HEK293T (cell line): ENCODE measurements around the gene ACTL9.

Experiments used
- CTCF ChIA-PET: fragments of 350-600 bp; formaldehyde crosslinking; extraction: SDS; loops from one replicate; lab custom pipeline; 2021; ENCODE audit warnings: antibody characterized with exemption, inconsistent platforms; lab: Yijun Ruan, JAX
- POLR2A ChIA-PET: fragments of 350-600 bp; formaldehyde crosslinking; extraction: SDS; loops from one replicate; lab custom pipeline; 2020; ENCODE audit warnings: antibody characterized with exemption, inconsistent platforms; lab: Yijun Ruan, JAX
- DNase-seq: peaks from one replicate; pipeline ENCODE4 v3.0.0; 2012; ENCODE audit warnings: mixed read lengths; ENCODE audit errors: extremely low spot score
- ARNT ChIP-seq: fragments of 450-650 bp; IDR thresholded peaks from 2 replicates; pipeline ENCODE4 v1.6.1; 2017; ENCODE audit warnings: mild to moderate bottlenecking
- BHLHE40 ChIP-seq: fragments of 450-650 bp; IDR thresholded peaks from 2 replicates; pipeline ENCODE4 v1.6.1; 2016; ENCODE audit warnings: mild to moderate bottlenecking, moderate library complexity, borderline replicate concordance
- CTBP1 ChIP-seq: fragments of 450-650 bp; IDR thresholded peaks from 2 replicates; pipeline ENCODE4 v1.6.1; 2016; ENCODE audit warnings: borderline replicate concordance
- ELF4 ChIP-seq: fragments of 450-650 bp; IDR thresholded peaks from 2 replicates; pipeline ENCODE4 v1.6.1; 2017; ENCODE audit warnings: antibody characterized with exemption
- FOXA1 ChIP-seq: fragments of 450-650 bp; IDR thresholded peaks from 2 replicates; pipeline ENCODE4 v1.6.1; 2016; ENCODE audit warnings: mild to moderate bottlenecking
- FOXK2 ChIP-seq: fragments of 450-650 bp; IDR thresholded peaks from 2 replicates; pipeline ENCODE4 v1.6.1; 2016; ENCODE audit warnings: mild to moderate bottlenecking
- FOXM1 ChIP-seq: fragments of 450-650 bp; IDR thresholded peaks from 2 replicates; pipeline ENCODE4 v1.6.1; 2017; ENCODE audit warnings: mild to moderate bottlenecking, borderline replicate concordance
- HDGF ChIP-seq: fragments of 450-650 bp; IDR thresholded peaks from 2 replicates; pipeline ENCODE4 v1.6.1; 2017; ENCODE audit warnings: antibody characterized with exemption, borderline replicate concordance
- L3MBTL2 ChIP-seq: fragments of 450-650 bp; conservative IDR thresholded peaks from 2 replicates; pipeline ENCODE4 v1.6.1; 2016; ENCODE audit warnings: mild to moderate bottlenecking
- LEF1 ChIP-seq: fragments of 450-650 bp; IDR thresholded peaks from 2 replicates; pipeline ENCODE4 v1.6.1; 2017; ENCODE audit warnings: mild to moderate bottlenecking, borderline replicate concordance
- NFRKB ChIP-seq: fragments of 450-650 bp; IDR thresholded peaks from 2 replicates; pipeline ENCODE4 v1.6.1; 2016; ENCODE audit warnings: mild to moderate bottlenecking, moderate library complexity
- PKNOX1 ChIP-seq: fragments of 450-650 bp; IDR thresholded peaks from 2 replicates; pipeline ENCODE4 v1.6.1; 2016
- SP1 ChIP-seq: fragments of 450-650 bp; IDR thresholded peaks from 2 replicates; pipeline ENCODE4 v1.6.1; 2017
- SUZ12 ChIP-seq: fragments of 450-650 bp; IDR thresholded peaks from 2 replicates; pipeline ENCODE4 v1.6.1; 2016; ENCODE audit warnings: mild to moderate bottlenecking
- TARDBP ChIP-seq: fragments of 450-650 bp; IDR thresholded peaks from 2 replicates; pipeline ENCODE4 v1.6.1; 2016
- ZNF384 ChIP-seq: fragments of 450-650 bp; IDR thresholded peaks from 2 replicates; pipeline ENCODE4 v1.6.1; 2016

The ACTL9 gene

GRCh38 chr19:8663920-8664670, 34.5 kb downstream of the ACTL9 start:
- CTCF ChIA-PET = interaction anchor here (1.0 kb wide), 1 partner anchor 30 kb away, joined by 3 read pairs; no protein-coding TSS in a partner anchor
- POLR2A ChIA-PET = no interaction called here
- TF ChIP-seq FOXM1 (no peak), FOXK2 (no peak), HDGF (no peak), ZNF384 (no peak), PKNOX1 (no peak), FOXA1 (no peak), ELF4 (no peak), BHLHE40 (no peak), TARDBP (no peak), L3MBTL2 (no peak), SUZ12 (no peak), SP1 (no peak), LEF1 (no peak), NFRKB (no peak), ARNT (no peak), CTBP1 (no peak)
- no peak for DNase-seq

DNA sequence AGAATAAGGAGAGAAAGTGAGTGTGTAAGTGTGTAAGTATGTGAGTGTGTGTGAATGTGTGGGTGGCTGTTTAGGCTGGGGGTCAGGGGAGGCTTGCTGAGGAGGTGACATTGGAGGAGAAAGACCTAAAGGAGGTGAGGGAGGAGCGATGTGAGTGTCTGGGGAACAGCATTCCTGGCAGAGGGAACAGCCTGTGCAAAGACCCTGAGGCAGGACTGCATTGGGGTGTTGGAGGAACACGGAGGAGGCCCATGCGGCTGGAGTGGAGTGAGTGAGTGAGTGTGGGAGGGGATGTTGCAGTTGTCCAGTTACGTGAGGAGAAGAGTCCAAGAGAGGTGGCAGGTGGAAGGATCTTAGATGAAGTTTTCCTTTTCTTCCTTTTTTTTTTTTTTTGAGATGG, 36.3 kb downstream of the ACTL9 start:
- TF ChIP-seq L3MBTL2 (no peak), NFRKB (no peak), CTBP1 (no peak), LEF1 (no peak), FOXM1 (no peak), BHLHE40 (no peak), HDGF (no peak), SP1 (no peak), FOXA1 (no peak), SUZ12 (no peak), TARDBP (no peak)
- DNase-seq = no peak
- CTCF ChIA-PET = no interaction called here
- POLR2A ChIA-PET = no interaction called here

DNA sequence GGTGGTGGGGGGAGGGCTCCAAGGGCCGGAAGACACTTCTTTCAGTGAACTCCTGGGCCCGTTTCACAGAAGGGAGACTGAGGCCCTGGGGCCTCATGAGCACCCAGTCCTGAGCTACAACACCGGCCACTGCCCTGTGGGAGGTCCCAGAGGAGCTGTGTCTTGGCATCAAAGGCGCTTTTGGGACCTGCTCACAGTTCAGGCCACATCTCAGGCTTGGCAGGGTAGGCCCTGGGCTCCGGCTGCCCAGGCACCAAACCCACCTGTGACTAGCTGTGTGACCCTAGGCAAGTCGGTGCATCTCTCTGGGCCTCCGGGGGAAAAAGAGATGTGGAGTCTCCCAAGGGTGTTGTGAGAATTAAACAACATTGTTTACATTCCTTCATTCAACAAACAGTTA, 38.7 kb downstream of the ACTL9 start:
- ChIA-PET CTCF (no interaction called here), POLR2A (no interaction called here)
- no peak for TF ChIP-seq SUZ12
- no peak for TF ChIP-seq FOXM1
- TF ChIP-seq BHLHE40 = no peak
- TF ChIP-seq NFRKB = no peak
- TF ChIP-seq FOXK2 = no peak
- no peak for TF ChIP-seq FOXA1
- TF ChIP-seq TARDBP = no peak
- TF ChIP-seq SP1 = no peak
- TF ChIP-seq PKNOX1 = no peak
- TF ChIP-seq LEF1 = no peak
- no peak for DNase-seq

DNA sequence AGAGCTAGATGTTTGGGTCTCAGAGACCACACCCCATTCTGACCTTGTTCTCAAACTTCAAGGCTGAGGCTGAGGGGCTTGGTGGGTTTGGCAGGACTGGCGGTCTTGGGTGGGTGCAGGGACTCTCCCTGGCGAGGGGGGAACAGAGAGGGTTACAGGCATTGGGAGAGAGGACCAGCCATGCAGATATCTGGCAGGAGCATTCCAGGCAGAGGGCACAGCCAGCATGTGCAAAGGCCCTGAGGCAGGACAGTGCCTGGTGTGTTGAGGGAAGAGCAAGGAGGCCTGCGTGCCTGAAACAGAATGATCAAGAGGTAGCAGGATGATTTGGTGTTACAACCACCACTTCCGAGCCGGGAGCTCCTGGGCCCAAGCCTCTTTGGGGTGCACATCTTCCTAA, 40.7 kb downstream of the ACTL9 start:
- CTCF ChIA-PET = no interaction called here
- TF ChIP-seq FOXA1 = no peak
- TF ChIP-seq ZNF384 = no peak
- TF ChIP-seq SP1 = no peak
- no peak for TF ChIP-seq CTBP1
- TF ChIP-seq LEF1 = no peak
- TF ChIP-seq PKNOX1 = no peak
- TF ChIP-seq FOXK2 = no peak
- no peak for TF ChIP-seq ARNT
- TF ChIP-seq FOXM1 = no peak
- no peak for TF ChIP-seq NFRKB
- no peak for TF ChIP-seq BHLHE40
- no peak for TF ChIP-seq L3MBTL2
- no peak for TF ChIP-seq SUZ12
- no peak for TF ChIP-seq HDGF
- TF ChIP-seq TARDBP = no peak
- no peak for TF ChIP-seq ELF4
- POLR2A ChIA-PET = no interaction called here
- DNase-seq = no peak

GRCh38 chr19:8655340-8655709, 43.3 kb downstream of the ACTL9 start:
- CTCF ChIA-PET = interaction anchor here (2.6 kb wide), 1 partner anchor 39 kb away, joined by 19 read pairs; no protein-coding TSS in a partner anchor
- no peak for DNase-seq
- no peak for TF ChIP-seq SUZ12
- TF ChIP-seq PKNOX1 = no peak
- no peak for TF ChIP-seq SP1
- no peak for TF ChIP-seq FOXA1
- no peak for TF ChIP-seq FOXK2
- TF ChIP-seq TARDBP = no peak
- TF ChIP-seq CTBP1 = no peak
- TF ChIP-seq ELF4 = no peak
- no peak for TF ChIP-seq L3MBTL2
- TF ChIP-seq FOXM1 = no peak
- TF ChIP-seq ARNT = no peak
- no peak for TF ChIP-seq ZNF384
- TF ChIP-seq LEF1 = no peak
- POLR2A ChIA-PET = no interaction called here
